ENCODE measurements around the gene PITPNB. TPM values are rescaled to one million over a fixed set of nuclear protein-coding genes. Genes with fewer than 3 reads are reported as not detected.

The PITPNB gene
- total RNA-seq (2022; extraction: Qiagen RNA extraction; ENCODE audit: low read depth) = 44.4 to 54.8 TPM (median 51.5 TPM) in 5 replicates

DNA sequence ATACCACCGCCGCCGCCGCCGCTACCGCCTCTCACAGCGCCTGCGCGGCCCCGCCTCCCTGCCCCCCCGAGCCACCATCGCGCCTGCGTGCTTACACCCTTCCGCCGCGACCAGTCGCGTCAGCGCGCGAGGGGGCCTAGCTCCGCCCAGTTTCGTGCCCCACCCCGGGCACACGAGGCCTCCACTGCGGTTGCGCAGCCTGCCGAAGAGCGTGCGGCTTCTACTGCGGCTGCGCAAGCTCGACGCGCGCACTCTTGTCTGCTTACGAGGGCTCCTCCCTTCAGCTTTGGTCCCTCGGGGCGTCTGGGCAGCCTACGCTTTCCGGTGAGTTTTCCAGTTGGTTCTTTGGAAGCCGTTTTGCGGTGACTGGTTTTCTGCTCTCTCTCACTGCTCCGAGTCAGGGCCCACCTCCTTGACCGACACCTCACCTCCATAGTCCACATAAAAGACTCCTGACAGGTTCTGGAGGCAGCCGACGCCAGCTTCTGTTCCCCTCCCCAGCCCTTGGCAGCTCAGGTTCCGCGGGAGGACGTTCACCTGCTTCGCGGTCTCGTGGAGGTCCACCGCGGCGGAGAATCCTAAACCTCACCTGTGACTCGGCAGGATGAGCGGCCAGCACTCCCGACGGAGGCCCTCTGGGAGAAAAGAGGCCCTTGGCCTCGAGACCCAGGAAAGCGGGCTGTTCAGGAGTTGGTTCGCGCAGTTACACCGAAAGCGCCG is at the start of gene PITPNB:
PITPNB (minus strand) TSS at position 35 of the 720 bp plus-strand sequence. CDS start 65 bp downstream, outside the sequence.

Other genes with a start within 250 kb of the PITPNB start
- 3.0 to 4.6 TPM (median 4.3 TPM) in 5 replicates for gene MN1, start 117.5 kb downstream of the PITPNB start, total RNA-seq (2022; extraction: Qiagen RNA extraction; ENCODE audit: low read depth)

Measured in A549 treated with DMSO at 1 μM for 4 hours (cell line).